ENCODE measurements around the gene EIF4E1B.

DNA sequence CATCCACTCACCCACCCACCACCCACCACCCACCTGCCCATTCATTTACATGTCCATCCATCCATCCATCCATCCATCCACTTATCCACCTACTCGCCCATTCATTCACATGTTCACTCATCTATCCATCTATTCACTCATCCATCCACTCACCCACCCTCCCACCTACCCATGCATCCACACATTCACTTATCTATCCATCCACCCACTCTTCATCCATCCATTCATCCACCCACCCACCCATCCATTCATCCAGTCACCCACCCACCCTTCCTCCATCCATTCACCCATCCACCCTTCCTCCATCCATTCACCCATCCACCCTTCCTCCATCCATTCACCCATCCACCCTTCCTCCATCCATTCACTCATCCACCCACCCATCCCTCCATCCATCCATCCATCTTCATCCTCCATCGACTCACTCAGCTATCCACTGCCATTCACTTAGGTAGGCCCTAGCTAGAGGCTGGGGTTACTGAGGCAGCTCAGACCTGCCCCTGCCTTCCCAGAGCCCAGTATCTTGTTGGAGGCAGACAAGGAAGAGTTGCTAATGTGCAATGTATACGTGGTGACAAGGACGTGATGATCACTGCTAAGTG is 29.5 kb downstream of the EIF4E1B start:
- no peak for TF ChIP-seq POLR2AphosphoS5 (IDR thresholded peaks at IDR 0.05; ENCODE audit: borderline replicate concordance, low read depth, low read length)
- TF ChIP-seq EZH2 (IDR thresholded peaks at IDR 0.05) = no peak

Measured in SK-N-MC (cell line).